Epidermal melanocyte (primary cell): ENCODE data around the gene TMEM82.
"Not testable (repeated sequence)": the region's sequence is repeated elsewhere in the genome, so short reads cannot be mapped to it uniquely, and the experiment has no call there.

Source experiments
- DNase-seq: peaks from one replicate; pipeline ENCODE4 v3.0.0; 2011; ENCODE audit warnings: low spot score; ENCODE audit not compliant: insufficient read length

The TMEM82 gene

DNA sequence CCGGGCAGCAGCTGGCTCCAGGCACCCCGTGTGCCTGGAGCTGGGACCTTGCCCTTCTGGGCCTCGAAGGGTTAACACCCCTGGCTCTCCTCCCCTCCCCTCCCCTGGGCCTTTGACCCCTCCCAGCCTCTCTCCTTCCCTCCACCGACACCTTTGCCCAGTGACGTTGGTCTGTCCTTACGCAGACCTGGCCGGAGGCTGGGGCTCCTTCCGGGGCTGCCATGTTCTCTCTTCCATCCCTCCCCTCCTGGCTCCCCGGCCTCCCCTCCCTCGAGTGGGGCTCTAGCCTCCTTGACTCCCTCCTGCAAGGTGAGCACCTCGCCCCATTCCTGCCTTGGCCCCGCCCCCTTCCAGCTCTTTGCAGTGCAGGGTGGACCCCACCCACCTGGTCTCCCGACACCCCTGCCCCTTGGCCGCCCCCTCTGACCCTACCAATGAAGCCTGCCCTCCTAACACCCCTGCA is at the start of gene TMEM82:
Gene TMEM82, plus strand, starts transcription at position 161 of the 463 bp plus-strand sequence. Its CDS starts 61 bp downstream, at position 222.
- no peak for DNase-seq

DNA sequence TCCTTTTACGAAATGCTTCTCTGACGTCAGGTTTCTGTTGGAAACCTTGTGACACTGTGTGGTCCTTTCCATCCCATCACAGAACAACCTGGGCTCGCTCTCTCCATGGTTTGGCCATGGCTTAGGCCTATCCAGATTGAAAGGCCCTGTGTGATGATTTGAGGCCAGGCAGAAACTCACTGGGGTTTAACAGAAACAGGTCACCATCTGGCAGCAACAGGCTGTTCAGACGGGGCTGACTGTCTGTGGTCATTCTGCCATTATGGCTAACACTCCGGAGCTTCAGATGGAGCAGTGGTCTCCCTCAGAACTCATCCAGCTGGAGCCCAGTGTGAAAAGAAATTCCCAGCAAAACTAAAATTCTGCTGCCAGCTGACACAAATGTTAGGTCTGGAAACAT is 48.9 kb upstream of the TMEM82 start:
- no peak for DNase-seq

DNA sequence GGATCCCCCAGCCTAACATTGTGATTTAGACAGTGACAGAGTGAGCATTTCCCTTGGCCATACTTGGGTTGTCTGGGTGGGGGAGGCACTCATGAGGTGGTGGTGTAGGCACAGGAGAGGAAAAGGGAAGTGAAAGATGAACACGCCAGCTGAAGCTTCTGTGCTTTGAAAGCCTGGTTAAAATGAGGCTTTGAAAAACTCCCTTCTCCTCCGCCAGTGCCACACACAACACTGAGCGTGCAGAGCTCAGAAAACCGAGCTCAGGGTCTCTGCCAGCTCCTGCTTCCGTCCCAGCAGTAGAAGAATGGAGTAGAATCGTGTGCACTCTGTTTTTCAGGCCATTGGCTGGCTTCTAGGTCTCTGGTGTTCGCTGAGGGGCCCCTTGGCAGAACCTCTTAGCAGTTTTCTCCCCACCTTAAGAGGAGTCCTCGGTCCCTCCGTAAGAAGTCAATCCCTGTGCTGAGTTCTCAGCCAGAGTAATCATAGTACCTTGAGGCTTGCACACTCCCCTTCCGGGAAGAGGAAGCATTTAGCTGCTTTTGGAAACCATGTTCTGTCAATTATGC is 45.3 kb upstream of the TMEM82 start:
- DNase-seq, result no peak

DNA sequence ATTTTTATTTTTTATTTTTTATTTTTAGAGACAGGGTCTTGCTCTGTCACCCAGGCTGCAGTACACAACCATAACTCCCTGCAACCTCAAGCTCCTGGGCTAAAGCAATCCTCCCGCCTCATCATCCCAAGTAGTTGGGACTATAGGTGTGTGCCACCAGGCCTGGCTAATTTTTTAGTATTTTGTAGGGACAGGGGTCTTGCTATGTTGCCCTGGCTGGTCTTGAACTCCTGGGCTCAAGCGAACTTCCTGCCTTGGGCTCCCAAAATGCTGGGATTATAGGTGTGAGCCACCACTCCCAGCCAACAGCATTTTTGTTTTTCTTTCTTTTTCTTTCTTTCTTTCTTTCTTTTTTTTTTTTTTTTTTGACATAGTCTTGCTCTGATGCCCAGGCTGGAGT is 44.1 kb upstream of the TMEM82 start:
- no peak for DNase-seq

DNA sequence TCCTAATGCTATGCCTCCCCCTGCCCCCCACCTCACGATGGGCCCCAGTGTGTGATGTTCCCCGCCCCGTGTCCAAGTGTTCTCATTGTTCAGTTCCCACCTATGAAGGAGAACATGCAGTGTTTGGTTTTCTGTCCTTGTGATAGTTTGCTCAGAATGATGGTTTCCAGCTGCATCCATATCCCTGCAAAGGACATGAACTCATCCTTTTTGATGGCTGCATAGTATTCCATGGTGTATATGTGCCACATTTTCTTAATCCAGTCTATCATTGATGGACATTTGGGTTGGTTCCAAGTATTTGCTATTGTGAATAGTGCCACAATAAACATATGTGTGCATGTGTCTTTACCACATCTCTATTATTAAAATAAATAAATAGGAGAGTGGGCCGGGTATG is 43.0 kb upstream of the TMEM82 start:
- not testable (repeated sequence) for DNase-seq

DNA sequence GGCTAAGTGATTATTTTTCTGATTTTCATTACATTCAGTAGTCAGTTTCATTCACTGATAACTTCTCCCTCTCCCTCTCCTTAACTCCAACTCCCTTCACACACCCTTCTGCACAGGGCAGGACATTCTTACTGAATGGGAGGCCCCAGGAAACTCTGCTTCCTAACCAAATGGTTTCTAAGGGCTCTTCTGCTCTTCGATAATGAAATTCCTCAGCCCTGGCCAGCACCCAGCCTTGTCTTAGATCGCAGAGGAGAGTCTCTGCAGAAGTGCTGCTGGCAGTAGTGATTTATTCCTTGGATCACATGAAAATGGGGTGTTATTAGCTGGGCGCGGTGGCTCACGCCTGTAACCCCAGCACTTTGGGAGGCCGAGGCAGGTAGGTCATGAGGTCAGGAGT is 41.8 kb upstream of the TMEM82 start:
- no peak for DNase-seq

DNA sequence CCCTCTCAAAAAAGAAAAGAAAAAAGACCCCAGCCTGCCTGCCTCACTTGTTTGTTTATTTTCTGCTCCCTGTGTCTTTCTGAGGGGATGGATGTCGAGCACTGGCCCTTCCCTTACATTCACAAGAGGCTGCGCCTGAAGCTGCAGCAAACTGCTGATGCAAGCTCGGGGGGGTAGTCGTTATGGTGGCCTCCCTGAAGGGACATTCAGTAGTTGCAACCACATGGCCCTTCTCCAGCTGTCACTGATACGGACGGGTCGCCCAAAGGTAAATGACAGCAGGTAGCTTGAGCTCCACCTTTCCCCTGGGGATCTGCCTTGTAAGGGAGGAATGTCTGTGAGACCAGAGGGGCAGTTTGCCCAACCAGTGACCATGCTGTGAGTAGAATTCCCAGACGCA is 40.5 kb upstream of the TMEM82 start:
- DNase-seq, result no peak

DNA sequence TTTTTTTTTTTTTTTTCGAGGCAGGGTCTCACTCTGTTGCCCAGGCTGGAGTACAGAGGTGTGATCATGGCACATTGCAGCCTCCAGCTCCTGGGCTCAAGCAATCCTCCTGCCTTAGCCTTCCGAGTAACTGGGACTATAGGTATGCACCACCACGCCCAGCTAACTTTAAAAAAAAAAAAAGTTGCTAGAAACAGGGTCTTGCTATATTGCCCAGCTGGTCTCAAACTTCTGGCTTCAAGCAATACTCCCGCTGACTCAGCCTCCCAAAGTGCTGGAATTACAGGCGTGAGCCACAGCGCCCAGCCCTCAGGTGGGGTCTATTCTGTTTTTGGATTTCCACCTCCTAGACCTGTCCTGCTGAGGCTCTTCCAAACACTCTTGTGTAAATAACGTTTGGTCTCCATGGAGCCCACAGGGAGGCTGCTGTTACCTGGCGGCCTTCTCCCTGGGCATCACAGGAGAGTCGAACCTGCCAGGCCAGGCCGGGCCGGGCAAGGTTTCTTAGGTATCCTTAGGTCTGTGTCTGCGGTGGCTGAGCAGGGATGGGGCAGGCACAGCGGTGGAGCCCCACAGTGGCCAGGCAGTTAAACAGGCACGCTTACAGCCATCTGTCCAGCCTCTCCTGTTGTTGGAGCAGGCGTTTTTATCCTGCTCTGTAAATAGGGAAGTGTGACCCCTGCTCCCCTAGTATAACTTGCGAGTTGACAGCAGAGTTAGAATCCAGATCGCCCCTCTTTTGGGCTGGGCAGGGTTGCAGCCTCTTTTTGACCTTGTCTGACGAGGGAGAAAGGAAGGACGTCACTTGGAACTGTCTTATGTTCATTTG is 39.4 kb upstream of the TMEM82 start:
- DNase-seq, result no peak

DNA sequence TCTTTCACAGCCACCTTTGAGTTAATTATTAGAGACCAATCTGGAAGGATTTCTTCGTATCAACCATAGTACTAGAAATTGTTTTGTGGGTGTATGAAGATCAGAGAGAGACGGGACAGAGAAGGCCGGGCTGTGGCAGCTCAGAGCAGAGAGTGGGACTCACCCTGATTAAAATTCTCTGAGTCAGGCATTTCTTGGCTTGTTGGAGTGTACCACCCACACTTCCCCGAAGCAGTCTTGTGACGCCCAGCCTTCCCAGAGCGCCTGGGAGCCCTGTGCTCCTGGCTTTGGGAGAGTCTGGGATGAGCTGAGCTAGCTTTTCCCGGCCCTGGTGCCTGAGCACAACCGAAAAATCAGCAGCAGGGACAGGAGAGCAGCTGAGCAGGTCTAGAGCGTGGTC is 38.7 kb upstream of the TMEM82 start:
- DNase-seq, result peak; percentile 87

DNA sequence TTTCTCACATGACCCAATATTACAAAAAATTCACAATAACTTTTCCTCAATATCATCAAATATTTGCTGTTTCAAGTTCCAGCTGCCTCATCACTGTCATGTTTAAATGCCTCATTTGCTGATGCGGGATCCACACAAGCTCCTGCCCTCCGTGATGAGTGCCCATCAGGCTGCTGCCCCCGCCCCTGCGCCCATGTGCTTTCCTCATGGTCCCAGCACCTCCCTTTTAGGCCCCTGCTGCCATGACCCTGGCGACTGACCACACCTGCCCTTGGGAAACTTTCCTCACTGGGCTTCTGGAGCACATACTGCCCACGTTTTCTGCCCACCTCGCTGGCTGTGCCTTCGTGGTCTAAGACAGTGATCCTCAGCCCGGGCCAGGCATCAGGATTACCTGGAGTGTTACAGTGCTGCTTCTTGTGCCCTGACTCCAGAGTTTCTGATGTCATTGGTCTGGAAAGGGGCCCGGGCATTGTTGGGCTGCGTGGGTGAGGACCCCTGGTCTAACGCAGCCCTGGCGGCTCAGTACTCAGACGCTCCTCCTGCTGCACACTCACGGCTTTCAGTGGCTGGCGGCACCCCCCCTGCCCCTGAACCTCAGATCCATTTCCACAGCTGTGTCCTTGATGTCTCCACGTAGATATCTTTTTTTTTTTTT is 37.6 kb upstream of the TMEM82 start:
- DNase-seq, result no peak

DNA sequence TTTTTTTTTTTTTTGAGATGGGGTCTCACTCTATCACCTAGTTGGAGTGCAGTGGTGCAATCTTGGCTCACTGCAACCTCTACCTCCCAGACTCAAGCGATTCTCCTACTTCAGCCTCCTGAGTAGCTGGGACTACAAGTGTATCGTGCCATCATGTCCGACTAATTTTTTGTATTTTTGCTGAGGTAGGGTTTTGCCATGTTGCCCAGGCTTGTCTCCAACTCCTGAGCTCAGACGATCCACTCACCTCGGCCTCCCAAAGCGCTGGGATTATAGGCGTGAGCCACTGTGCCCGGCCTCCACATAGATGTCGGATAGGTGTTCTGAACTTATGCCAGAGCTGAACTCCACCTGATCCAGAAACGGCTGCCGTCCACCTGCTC is 37.1 kb upstream of the TMEM82 start:
- DNase-seq, result no peak

DNA sequence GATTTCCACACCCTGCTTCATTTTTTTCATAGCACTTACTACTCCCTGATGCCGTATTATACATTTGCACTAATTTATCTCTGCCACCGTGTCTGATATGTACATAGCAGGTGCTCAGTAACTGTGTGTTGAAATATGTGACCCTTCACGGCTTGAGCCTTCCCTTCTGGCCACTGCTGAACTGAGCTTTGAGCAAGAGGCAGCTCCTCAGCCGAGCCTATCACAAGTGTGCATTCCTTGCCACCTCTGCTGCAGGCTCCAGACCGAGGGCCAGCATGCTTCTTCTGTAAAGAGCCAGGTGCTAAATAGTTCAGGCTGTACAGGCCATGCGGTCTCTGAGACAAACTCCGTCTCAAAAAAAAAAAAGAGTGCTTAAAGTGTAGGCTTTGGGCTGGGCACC is 35.5 kb upstream of the TMEM82 start:
- no peak for DNase-seq

DNA sequence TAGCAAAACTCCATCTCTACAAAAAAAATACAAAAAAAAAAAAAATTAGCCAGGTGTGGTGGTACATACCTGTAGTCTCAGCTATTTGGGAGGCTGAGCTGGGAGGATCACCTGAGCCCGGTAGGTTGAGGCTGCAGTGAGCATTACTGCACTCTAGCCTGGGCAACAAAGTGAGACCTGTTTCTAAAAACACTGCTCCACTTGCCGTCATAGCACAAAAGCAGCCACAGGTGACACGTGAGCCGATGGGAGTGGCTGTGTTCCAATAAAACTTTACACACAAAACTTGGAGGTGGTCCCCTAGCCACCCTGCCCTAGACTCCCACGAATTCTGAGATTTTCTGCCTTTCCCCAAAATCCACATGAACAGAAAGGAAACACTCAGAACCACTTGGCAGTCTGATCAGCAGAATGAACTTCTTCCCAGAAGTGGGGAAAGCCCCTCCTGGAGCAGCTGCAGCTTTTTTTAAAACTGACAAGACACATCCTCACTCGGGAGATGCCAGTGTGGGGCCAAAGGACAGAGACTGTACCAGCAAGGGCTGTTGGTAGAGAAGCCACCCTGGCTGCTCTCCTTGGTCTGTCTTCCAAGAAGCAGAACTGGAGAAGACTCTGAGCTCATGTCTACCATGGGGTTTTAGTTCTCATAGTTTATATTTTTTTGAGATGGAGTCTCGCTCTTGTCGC is 34.9 kb upstream of the TMEM82 start:
- DNase-seq, result no peak

DNA sequence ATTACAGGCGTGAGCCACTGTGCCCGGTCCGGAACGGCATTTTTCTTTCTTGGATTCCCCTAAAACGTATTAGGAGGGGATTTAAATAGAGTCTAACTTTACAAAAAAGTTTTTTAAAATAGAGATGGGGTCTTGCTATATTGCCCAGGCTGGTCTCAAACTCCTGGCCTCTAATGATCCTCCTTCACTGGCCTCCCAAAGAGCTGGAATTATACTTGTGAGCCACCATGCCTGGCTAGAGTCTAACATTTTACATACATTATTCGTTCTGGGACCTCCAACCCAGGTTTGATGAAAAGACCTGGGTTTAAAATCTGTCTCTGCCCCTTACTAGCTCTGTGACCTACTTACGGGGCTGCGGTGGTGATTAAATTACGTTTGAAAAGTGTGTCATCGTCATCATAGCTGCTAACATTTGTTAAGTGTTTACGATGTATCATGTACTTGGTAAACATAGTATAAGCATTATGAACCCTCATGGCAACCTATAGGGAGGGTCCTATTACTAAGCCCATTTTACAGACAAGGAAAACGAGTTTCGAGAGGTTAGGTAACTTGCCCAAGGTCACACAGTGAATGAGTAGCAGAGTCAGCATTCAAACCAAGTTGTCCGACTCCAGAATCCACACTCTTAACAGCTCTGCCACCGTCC is 33.7 kb upstream of the TMEM82 start:
- DNase-seq, result no peak

DNA sequence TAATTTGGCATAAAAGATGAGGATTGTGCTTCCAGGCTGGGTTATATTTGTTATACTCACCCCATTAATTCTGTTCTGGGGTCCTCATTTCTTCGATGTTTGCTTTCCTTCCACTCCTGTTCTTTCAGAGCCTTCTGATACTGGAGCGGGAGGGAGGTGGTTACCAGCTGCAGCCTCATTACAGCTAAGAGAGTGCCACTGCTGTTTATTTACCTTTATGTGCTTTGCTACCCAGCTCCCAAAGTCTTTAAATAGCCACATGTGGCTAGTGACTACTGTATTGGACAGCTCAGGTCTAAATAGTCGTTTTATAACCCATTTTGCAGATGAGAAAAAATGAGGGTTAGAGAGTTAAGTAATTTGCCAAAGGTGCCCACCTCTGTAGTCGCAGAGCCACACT is 33.1 kb upstream of the TMEM82 start:
- DNase-seq, result no peak

DNA sequence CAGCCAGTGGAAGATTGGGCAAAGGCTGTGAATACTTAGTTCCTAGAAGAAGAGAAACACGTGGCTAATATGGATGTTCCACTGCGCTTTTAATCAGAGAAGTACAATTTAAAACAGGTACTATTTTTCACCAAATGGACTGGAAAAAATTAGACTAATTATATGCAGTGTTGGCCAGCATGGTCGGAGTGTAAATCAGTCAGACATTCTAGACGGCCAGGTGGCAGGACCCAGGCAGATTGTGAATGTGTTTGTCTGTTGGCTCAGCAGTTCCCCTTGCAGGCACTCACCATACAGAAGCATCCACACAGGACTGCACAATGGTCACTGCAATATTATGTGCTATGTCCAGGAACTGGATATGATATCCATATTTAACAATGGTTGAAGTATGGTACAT is 30.1 kb upstream of the TMEM82 start:
- DNase-seq, result no peak

DNA sequence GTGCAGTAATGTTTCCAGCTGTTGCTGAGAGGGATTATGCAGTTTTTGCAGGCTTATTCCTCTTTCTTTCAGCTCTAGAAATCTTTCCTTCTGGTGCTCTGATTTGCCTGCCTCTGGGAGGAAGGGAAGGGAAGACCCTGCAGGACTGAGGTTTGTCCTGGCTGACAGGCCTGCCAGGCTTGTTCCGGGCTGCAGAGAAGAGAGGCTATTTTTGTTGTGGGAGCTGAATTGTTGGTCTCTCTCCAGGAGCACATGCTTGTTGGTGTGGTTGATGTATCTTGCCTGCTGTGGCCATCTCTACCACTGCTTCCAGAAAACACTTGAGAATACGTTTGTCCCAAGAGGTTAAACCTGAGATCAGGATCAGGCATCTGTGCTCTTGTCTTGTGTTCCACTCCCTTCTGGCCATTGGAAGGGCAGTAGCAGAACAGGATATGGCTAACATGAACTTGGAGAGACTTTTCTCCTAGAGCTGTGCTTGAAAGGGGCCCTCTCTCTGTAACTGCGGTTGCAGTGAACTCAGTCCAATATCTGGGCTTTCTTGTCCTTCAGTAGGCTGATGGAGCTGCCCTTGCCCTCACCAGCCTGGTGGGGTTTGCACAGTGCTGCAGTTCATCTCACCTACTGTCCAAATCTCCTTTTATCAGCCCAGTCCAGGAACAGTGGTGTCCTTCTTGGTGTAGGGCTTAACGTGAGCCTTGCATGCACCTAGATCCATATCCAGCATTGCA is 27.7 kb upstream of the TMEM82 start:
- peak; percentile 82 for DNase-seq

DNA sequence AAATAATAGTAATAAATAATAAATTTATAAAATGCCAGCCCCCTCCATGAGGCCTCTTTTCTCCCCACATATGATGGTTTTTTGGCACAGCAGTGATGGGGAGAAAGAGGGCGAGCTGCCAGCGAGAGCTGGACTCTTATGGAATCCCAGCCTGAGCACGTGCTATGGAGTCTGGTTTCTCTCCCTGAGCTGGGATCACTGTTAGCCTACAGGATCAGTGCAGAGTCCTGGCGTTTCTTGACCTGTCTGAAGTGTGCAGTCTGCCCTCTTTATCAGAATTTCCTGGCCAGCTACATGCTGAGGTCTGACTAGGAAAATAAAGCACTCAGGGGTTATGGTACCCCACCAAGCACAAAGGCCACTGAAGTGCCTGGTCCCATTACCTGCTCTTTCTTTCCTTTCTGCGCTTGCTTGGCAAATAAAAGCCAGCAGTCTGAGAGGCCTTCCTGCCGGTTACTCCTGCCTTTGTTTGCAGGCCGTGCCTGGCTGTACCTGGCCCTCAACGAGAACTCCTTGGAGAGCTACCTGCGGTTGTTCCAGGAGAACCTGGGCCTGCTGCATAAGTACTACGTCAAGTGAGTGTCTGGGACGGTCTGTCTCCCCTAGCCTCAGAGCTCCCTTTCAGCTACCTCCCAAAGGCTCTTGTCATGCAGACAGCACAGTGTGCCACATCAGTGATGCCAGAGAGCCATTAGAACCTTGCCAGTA is 24.7 kb upstream of the TMEM82 start:
- no peak for DNase-seq

DNA sequence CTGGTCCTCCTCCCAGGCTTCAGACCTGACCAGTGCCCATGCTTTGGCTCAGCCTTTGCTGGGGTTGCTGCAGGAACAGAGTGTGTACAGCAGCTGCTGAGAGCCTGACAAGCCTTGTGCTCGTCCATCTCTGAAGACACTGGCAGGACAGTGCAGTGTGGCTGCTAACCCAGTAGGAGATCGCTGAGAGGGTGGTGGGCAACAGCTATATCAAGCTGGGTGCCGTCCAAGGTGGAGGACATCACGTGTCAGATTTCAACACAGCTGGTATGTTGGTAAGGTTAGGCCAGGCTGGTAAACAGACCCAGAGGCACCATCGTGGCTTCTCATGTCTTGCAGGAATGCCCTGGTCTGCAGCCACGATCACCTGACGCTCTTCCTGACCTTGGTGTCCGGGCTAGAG is 24.1 kb upstream of the TMEM82 start:
- no peak for DNase-seq
